T-helper 1 cell (primary cell): ENCODE results near the gene KLK10.

ENCODE experiments used
- DNase-seq, 5 donors: peaks; one replicate each; pipeline ENCODE4 v3.0.0-alpha.2; 2012 to 2020

The KLK10 gene

DNA sequence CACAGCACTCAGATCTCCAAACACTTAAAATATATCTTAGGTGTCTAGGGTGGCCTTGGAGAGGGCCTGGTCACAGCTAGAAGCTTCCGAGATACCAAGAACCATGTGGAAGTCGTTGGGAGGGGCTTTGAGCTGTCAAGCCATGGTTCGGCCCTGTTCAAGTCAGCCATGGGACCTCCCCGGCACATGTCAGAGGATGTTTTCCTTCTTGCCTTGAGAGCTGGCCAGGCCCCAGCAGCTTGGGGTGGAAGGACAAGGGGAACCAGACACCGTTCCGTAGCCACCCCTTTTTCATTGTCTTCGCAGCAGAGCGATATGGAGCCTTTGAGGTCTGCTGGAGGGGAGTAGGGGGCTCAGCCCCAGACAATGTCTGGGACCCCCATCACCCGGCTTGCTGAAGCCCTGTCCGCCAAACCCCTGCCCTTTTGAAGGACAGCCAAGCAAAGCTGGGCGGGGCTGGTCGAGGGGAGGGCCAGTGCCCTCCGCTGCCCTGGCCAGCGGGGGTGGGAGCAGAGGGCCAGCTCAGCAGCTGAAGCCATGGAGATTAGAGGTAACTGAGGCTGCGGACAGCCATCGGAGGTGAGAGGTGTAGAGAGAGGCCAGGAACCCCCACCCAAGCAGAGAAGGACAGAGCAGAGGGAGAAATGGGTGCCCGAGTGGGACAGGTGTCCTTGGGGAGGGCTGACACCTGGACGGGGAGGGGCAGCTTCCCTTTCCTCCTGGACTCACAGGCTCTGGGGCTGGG is 6.5 kb upstream of the KLK10 start:
- no peak for DNase-seq

DNA sequence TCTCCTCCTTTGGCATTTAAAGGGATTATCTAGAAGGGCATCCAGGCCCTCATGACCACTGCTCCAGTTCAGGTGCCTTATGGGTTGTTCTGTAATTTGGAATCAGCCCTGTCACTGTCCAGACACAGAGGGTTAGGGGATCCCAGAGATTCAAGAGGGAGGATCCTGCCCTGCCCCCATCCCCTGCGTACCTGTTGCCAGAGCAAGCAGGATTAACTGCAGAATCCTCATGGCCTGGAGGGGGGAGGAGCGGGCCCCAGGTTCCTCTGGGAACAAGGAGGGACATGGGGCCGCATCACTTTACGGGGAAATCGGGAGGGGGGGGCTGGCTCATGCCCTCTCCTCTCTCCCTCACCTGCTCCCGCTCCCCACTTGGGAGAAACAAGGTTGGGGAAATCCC is 5.9 kb upstream of the KLK10 start:
- DNase-seq, result no peak

DNA sequence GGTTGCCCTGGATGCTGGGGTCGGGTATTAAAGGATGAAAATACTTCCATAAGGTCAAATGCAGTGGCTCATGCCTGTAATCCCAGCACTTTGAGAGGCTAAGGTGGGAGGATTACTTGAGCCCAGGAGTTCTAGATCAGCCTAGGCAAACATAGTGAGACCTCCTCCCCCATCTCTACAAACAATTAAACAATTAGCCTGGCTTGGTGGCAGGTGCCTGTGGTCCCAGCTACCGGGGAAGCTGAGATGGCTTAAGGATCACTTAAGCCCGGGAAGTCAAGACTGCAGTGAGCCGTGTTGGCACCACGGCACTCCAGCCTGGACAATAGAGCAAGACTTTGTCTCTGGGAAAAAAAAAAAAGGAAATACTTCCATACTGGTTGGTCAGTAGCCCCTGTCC is 5.4 kb upstream of the KLK10 start:
- no peak for DNase-seq

DNA sequence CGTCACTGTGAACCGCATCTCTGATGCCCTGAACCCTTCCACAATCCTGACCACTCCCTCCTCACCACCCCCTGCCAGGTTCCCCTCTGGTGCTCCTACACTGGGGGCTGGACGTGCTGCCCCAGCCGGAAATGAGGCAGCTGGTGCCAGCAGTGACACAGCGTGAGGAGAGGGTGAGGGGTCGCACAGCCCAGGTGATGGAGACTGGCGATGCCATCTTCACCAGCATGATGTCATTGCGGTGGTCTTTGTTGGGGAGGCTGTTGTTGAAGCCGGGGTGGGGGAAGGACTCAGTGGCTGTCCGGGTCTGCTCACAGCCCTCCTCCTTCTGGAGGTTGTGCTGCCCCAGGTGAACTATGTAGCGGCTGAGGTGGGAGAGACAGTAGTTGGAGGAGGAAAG is 4.4 kb upstream of the KLK10 start:
- DNase-seq, result no peak

DNA sequence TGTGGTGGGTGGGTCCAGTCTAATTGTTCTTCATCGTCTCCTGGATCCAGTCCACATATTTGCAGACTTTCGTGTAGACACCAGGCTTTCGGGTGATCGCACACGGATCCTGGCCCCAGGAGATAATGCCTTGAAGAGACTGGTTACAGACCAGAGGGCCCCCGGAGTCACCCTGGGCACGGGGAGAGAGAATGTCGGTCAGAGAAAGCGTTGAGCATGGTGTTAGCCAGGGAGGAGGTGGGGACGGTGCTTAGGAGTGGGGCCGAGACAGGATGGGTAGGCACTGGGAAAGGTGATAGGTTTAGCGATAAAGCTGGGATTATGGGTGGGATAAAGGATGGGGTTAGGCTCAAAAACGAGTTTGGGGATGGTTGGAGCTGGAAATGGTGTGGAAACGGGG is 3.0 kb upstream of the KLK10 start:
- no peak for DNase-seq

DNA sequence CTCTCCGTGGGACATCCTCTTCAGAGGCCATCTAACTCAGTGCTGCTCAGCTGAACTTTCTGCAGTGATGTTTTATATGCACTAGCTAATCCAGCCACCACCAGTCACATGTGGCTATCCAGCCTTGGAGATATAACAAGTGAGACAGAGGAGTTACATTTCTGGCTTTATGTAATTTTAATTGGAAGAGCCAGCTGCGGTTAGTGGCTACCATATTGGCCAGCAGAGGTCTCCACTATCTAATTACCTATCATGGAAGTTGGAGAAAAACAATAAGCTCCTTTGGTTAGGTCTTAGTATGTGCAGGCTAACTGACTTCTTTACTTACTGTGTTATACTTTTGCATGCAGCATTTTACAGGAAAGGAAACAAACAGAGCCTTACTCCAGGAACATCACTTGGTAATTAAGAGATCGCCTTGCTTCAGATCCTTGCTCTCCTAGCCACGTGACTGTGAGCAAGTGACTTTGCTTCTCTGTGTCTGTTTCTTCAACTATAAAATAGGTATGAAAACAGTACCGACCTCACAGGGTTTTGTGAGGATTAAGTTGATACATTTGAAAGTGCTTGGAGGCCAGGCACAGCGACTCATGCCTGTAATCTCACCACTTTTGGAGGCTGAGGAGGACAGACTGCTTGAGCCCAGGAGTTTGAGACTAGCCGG is 1.6 kb upstream of the KLK10 start:
- no peak for DNase-seq

DNA sequence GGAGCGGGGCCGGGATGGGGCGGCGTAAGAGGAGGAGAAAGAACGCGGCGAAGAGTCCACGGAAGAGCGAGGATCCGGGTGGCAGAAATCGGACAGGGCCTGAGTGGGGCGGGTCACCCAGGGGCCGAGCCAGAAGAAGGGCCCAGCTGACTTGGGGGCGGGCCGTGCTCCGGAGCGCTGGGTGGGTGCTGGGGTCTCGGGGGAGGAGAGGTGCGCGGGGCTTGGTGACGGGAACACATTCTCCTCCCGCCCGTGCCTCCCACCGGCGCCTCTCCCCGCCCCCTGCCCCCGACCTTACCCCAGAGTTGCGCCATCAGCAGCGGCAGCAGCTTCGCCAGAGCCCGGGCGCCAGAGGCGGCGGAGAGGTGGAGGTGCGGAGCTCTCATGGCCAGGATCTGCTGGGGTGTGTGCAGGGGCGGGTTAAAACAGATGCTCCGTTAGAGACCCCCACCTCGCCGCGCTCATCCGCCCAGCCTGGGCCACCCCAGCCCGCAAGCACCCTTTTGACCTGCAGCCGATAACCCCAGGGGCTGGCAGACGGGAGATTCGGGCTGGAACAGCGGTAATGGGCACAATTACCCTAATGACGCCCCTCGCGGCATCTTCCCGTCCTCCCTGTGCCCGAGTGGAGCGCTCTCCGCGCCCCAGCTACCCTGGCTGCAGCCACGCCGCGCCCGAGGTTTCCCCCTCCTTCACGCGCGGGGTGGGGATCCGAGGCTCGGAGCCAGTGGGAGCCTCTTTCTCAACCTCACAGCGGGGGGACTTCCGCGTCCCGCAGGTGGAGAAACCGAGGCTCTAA is 565 bp downstream of the KLK10 start:
- no peak for DNase-seq

DNA sequence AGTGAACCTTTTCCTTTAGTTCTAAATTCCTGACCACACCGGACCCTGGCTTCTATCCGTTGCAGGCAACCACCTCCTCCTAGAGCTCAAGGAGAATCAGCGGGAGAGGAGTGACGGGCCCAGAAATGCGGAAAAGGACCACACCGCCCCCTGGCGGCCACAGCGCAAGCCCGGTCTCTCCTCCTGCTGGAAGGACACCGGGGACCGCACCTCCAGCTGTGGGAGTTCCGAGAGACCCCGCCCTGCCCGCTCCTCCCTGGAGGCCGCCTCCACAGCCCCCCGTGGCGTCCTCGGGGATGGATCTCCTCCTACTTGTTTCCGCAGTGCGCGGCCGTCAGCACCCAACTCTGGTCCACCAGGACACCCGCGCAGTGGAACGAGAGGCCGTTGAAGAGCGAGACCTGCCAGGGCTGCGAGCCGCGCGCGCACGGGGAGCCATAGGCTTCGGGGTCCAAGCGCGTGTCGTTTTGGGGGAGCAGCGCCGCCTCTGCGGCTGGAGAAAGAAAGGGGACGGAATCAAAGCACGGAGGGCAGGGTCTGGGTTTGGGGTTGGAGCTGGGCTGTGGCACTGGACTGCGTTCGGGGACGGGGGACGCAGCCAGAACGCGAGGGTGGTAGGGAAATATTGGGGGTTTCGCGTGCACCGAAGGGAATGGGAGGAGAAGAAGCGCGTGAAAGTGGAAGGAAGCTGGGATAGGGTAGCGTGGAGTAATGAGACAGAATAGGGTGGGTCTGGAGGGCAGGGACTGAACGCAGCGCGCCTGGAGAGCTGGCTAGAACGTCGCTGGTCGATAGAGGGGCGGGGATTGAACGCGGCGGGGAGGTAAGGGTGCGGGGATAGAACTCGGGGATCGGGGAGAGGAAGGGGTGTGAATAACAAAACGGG is 2.5 kb downstream of the KLK10 start:
- DNase-seq, result peak in 3 of 5 donors; percentile 34 to 56 (median 49)

DNA sequence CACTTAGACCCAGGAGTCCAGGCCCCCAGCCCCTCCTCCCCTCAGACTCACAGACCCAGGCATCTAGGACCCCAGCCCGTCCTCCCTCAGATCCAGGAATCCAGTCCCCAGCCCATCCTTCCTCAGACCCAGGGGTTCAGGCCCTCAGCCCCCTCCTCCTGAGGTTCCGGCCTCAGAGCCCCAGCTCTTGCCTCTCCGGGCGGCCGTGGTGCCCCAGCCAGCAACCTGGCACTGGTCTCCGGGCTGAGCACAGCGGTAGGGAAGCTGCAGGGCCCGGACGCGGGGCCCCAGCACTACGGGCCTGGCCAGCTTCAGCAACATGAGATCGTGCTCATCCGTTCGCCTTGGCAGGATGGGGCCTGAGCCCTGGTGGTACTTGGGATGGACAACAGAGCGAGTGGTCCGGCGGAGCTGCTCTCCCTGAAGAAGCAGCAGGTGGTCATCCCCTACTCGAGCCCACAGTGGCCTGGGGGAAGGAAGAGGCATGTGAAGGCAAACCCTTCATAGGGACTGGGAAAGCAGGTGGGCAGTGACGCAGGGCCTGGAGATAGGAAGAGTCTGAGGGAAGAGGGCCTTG is 3.7 kb downstream of the KLK10 start:
- DNase-seq, result no peak

DNA sequence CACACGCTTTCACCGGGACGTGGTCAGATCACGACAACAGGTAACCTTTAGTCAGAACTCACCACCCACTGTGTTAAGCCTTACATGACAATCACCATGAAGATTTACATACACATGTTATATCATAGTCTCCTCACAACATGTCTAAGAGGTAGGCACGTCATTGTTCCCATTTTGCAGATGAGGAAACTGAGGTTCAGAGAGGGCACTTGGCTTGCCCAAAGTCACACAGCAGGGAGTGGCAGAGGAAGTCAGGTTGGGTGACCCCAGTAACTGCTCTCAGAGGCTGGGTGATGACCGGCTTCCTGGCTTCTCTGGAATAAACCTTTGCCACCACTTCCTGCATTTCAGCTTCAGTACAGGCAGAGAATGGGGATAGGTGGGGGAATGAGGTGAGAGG is 5.3 kb downstream of the KLK10 start:
- no peak for DNase-seq

DNA sequence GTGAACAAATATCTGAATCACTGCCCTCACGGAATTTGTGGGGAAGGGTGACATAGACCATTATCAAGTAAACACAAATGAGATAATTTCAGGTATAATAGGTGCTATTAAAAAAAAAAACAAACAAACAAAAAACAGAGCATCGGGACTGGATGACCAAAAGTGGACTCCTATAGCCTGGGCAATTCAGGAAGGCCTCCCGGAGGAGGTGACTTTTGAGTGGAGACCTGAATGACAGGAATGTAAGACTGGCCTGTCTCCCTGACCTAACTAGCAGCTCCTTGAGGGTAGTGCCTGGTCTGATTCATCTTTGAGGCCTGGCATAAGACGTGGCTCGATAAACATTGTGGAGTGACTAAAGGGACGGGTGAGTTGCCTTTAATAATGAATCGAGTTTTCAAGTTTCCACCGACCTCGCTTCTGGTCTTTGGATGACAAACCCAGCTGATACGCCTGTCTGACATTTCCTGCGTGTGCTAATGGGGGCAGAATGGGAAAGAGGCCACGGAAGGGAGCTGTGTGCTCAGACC is 6.8 kb downstream of the KLK10 start:
- DNase-seq, result no peak

DNA sequence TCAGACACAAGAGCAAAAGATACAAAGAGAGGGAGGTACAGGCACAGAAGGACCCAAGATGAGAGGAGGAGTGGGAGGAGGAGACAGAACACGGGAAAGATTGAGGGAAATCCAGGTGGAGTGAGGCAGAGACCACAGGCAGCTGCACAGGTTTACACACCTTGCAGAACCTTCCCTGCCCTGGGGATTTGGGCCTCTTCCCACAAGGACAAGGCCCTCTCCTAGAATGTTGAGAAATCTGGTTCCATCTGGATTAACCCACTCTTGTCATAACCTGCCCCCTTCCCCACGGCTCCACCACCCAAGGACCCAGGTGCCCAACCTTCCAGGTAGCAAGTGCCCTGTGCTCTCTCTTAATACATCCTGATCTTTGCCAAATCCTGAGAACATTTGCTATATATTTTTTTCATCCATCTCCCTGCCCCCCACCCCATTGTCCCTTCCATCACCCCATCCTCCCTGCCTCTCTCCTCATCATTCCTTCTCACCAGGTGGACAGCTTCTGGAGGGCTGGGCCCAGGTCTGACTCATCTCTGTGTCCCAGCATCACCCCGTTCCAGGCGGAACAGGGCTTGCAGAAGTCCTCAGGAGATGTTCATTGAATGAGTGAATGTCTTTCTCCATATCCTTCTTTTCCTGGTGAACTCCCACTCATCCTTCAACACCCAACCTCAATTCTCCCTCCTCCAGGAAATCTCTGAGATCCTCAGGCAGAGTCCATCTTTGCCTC is 9.3 kb downstream of the KLK10 start:
- no peak for DNase-seq

DNA sequence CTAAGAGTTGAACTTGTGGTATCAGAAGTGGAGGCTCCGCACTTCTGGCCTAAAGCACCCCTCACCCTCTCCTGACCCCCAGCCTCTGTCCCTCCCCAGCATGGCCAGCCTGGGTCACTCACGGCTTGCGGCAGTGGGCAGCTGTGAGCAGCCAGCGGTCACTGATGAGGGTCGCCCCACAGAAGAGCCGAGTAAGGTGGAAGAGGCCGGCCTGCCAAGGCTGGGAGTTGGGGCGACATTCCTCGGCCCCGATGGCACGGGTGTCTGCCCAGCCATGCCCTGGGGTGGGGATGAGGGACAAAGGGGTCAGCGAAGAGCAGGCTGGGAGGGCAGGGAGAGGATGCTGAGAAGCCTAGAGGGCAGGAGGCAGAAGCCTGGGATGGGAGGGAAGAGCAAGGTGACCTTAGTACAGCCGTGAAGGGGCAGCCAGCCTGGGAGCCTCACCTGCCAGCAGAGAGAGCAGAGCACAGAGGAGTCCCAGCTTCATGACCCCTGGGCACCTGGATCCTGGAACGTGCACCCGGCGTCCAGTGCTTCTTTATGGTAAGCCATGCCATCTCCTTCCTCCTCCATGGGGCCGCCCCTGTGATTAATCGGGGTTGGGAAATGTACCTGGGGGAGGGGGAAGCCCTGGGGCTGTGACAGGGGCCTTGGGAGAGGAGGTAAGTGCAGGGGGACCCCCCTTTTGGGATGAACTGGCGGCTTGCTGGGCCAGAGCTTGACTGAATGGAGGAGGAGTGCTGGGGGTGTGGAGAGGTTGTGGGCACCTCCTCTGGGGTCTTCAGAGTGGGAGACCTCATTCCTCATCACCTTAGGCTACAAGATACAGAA is 10.2 kb downstream of the KLK10 start:
- DNase-seq, result no peak

DNA sequence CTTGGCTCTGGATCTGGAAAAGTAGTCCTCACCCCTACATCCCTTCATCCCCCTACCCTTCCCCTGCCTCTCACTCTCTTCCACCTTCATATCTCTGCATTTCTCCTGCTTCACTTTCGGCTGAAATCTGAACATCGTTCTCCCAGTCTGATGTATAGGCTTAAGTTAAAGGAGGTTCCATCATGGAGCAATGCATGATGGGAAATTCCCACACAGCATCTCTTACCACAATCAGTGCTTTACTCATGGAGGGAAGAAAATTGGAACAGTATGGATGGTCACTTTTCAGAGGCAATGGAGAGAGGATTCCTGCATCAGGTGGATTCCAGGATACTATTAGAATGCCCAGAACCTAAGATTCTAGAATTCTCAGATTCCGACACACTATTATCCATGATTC is 12.0 kb downstream of the KLK10 start:
- DNase-seq, result no peak

DNA sequence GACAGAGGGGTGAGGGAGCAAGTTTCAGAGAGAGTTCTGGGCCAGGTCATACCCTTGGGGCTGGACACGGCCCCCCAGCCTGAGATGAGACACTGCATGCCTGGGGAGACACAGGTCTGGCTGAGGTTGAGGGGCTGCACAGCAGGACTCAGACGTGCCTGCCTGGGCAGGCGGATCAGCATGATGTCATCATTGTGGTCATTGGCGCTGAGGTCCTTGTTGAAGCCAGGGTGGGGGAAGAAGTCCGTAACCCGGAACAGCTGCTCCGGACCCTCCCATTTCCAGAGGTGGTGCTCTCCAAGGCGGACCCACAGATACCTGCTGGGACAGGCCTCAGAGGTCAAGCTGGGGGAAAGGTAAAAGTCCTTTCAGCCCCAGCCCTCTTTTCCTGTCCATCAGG is 13.1 kb downstream of the KLK10 start:
- DNase-seq, result no peak

DNA sequence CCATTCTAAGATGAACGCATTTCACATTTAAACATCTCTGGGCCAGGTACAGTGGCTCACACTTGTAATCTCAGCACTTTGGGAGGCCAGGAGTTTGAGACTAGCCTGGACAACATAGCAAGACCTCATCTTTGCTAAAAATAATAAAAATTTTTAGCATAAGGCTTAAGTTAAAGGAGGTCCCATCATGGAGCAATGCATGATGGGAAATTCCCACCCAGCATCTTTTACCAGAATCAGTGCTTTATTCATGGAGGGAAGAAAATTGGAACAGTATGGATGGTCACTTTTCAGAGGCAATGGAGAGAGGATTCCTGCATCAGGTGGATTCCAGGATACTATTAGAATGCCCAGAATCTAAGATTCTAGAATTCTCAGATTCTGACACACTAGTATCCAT is 14.3 kb downstream of the KLK10 start:
- DNase-seq, result no peak

DNA sequence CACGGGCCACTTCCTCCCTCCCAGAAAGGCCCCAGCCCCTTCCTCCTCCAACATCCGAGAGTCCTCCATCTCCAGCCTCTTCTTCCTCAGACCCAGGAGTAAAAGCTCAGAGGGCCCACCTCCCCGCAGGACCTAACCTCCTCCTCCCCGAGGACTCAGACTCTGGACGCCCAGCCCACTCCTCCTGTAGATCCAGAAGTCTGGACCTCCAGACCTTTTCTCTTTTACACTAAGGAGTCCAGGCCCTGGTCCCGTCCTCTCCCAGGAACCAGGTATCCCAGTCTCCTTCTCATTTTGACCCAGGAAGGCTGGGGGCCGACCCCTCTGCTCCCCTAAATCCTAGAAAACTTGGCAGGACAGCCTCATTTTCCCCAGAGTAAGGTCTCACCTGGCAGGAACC is 16.2 kb downstream of the KLK10 start:
- no peak for DNase-seq

DNA sequence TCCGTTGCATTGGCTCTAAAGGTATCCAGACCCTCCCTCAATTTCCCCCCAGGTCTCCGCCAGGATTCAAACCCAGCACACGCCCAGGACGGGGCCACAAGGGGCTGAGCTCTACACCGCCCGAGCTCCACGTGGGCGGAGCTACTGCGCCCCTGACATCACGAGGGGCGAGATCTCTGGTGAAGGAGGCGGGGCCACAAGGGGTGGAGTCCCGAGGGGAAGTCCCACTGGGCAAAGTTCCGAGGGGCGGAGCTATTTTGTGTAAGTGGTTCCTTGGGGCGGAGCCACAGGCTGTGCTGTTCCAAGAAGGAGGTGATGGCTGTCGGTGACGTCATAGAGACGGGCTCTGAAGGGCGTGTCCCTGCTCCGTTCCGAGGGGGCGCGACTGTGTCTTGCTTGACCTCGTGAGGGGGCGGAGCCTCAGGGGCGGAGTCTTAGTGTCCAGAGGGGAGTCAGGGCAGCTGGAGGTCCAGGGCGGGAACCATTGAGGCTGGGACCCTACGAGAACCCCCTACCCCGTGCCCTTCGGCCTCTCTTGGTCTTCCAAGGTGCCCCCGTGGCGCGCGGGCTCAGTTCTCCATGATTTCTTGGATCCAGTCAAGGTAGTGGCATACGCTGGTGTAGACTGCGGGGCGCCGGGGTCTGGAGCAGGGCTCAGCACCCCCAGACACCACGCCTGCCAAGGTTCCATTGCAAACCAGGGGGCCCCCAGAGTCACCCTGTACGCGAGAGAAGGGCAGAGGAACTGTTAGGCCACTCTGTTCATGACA is 16.8 kb downstream of the KLK10 start:
- DNase-seq, result peak in 1 of 5 donors; percentile 28

DNA sequence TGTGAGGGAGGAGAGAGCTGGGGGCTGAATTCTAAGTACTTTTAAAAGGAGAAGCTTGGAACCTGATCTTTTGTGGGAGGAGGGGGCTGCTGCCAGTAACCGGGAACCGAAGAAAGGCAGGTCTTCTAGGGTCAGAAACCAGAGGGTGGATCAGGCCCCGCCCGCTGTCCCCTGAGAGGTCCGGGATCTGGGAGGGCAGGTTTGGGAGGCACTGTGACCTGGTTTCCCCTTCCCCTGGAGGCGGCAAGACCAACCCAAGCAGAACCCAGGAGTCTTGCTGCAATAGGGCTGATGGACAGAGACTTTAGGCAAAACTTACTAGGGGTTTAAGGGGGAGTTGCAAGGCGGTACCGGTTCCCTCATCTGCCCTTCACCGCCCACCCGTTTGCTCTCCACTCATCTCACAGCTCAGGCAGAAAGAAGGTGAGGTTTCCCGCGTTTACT is 17.4 kb downstream of the KLK10 start:
- DNase-seq, result no peak

DNA sequence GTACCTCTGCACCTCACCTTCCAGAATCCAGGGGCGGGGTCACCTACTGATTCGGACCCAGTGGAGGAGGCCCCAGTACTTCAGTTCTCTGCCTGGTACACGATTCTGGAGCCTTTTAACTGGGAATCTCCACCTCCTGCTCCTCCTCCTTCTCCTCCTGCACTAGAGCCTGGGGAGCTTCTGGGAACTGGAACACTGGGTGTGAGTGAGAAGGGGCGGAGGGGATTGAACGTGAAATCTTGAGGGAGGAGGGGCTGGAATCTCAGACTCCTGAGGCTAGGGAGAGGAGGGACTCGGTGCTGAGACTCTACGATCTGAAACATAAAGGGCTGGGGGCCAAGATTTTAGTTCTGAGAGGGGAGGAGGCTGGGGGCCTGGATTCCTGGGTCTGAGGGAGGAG is 18.0 kb downstream of the KLK10 start, which contains the start of gene KLK8:
TSS of gene KLK8 (minus strand) at position 90 of the 400 bp plus-strand sequence. CDS start 437 bp downstream, outside the sequence.
- DNase-seq, result no peak
